Peyer's patch (tissue), 4 donors: ENCODE results near the gene SEMA3C.

Source experiments
- POLR2A ChIP-seq, 2 donors: fragments of 450-650 bp; IDR thresholded peaks; one replicate each; pipeline ENCODE4 v1.5.1; 2017; ENCODE audit warnings: antibody characterized with exemption in 2 of 2, mild to moderate bottlenecking in 2 of 2, moderate library complexity in 2 of 2
- TF ChIP-seq, protein P1 (sequence below), 6 experiments: fragments of 450-650 bp in 4 of 6; fragments of 200-600 bp in 2 of 6; sonication (generic) in 1 of 6; IDR thresholded peaks; one replicate each; pipeline ENCODE4 v1.5.1; 2017 to 2019; ENCODE audit warnings: antibody characterized with exemption in 6 of 6, mild to moderate bottlenecking in 3 of 6, moderate library complexity in 1 of 6

DNA sequence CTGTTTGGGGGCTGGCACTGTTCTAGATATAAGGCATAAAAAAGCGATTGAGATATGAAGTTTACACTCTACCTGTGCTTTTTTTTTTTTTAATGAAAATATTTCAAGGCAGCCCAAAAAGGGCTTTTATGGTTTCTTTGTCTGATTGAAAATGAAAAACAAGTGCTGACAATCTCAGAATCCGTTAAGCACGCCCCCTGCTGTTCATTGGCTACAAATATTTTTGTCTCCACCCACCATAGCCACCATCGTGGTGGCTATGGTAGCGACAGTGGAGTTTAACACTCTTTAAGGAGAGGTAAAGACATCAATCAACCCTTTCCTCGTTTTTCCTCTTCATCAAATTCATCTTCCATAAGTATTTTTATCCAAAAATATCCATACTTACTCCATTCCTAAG, 186.2 kb downstream of the SEMA3C start:
- TF ChIP-seq, protein P1, sequence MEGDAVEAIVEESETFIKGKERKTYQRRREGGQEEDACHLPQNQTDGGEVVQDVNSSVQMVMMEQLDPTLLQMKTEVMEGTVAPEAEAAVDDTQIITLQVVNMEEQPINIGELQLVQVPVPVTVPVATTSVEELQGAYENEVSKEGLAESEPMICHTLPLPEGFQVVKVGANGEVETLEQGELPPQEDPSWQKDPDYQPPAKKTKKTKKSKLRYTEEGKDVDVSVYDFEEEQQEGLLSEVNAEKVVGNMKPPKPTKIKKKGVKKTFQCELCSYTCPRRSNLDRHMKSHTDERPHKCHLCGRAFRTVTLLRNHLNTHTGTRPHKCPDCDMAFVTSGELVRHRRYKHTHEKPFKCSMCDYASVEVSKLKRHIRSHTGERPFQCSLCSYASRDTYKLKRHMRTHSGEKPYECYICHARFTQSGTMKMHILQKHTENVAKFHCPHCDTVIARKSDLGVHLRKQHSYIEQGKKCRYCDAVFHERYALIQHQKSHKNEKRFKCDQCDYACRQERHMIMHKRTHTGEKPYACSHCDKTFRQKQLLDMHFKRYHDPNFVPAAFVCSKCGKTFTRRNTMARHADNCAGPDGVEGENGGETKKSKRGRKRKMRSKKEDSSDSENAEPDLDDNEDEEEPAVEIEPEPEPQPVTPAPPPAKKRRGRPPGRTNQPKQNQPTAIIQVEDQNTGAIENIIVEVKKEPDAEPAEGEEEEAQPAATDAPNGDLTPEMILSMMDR (IDR thresholded peaks at IDR 0.05): no peak
- no peak for TF ChIP-seq POLR2A (IDR thresholded peaks at IDR 0.05)
